ENCODE results near the gene PIP5K1C.

DNA sequence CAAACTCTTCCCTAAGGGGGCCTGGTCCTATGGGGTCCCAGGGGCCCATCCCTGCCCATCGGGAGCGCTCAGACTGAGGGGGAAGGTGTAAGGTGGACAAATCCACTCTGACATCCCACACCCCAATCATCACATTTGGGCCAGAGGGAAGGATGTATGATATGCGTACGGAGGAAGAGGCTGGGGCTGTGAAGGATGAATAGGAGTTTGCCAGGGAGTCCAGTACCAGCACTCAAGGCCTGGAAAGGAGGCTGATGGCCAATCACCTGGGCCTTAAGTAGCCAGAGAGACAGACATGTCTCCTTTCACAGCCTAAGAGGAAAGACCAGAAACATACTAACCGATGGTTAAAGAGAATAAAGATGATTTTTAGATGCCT, 22.8 kb upstream of the PIP5K1C start:
- TF ChIP-seq, protein P1, sequence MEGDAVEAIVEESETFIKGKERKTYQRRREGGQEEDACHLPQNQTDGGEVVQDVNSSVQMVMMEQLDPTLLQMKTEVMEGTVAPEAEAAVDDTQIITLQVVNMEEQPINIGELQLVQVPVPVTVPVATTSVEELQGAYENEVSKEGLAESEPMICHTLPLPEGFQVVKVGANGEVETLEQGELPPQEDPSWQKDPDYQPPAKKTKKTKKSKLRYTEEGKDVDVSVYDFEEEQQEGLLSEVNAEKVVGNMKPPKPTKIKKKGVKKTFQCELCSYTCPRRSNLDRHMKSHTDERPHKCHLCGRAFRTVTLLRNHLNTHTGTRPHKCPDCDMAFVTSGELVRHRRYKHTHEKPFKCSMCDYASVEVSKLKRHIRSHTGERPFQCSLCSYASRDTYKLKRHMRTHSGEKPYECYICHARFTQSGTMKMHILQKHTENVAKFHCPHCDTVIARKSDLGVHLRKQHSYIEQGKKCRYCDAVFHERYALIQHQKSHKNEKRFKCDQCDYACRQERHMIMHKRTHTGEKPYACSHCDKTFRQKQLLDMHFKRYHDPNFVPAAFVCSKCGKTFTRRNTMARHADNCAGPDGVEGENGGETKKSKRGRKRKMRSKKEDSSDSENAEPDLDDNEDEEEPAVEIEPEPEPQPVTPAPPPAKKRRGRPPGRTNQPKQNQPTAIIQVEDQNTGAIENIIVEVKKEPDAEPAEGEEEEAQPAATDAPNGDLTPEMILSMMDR (IDR thresholded peaks at IDR 0.05): no peak
- no peak for TF ChIP-seq ZFX (IDR thresholded peaks at IDR 0.05; ENCODE audit: borderline replicate concordance)

Data from 22Rv1 (cell line).